ENCODE results near the gene THY1. TPM values are rescaled to one million over a fixed set of nuclear protein-coding genes. Genes with fewer than 3 reads are reported as not detected.

The THY1 gene
- total and polyA plus RNA-seq, 2 of the 8 experiments (the other 6 are each of a cell fraction or from before 2014, with no cell fraction given) = 286 to 2,479 TPM

DNA sequence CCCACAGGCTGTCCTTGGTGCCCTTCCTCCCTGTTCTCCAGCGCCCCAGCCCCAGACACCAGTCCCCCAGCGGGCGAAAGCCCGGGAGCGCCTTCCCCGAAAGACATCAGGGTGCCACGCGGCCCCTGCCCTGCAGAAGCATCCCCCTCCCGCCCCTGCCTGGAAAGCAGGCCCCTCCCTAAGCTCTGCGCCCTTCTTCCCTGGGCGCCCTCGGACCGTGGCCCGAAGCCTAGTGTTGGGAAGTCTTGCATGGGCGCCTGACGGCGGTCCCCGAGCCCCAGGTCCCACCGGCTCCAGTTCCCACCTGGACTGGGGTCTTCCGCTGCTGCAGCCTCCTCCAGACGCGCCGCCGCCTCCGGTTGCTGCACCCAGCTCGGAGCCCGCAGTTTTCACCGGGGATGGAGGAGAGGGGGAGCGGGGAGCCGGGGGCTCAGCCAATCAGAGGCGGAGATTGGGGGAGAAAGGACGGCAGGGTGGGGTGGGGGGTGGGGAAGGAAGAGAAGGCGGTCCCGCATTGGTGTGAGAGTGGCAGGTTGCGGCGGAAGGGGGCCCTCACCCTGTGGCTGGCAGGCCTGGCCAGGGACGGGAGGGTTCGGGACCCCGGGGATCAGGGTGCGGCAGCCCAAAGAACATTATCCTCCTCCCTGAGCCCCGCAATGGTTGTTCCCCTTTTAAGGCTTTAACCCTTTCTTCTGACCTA, at the start of gene THY1 (continued):
- TF ChIP-seq HDAC6 (IDR thresholded peaks at IDR 0.05; ENCODE audit: low read depth, low read length) (no peak), SRF (IDR thresholded peaks at IDR 0.05; ENCODE audit: low read depth, low read length) (no peak), KDM1A (IDR thresholded peaks at IDR 0.05; ENCODE audit: borderline replicate concordance, low read length) (no peak), POLR2A (IDR thresholded peaks at IDR 0.05; ENCODE audit: control extremely low read depth in 1 of 2, low read depth in 2 of 2, low read length in 2 of 2) (peak; percentile 47 to 63; a peak in 2 of 3 replicates), BRCA1 (IDR thresholded peaks at IDR 0.05; ENCODE audit: low read depth, low read length) (no peak), SIRT6 (IDR thresholded peaks at IDR 0.05; ENCODE audit: low read length) (no peak), RBBP5 (IDR thresholded peaks at IDR 0.05; ENCODE audit: borderline replicate concordance, low read depth, low read length) (0 out of 2 replicates have a peak, but pooled peaks have one; percentile 31), POU5F1 (IDR thresholded peaks at IDR 0.05; ENCODE audit: low read depth, low read length) (no peak), SIX5 (IDR thresholded peaks at IDR 0.05; ENCODE audit: low read depth, low read length) (no peak), BACH1 (IDR thresholded peaks at IDR 0.05; ENCODE audit: low read length) (peak; percentile 32; the same call in 1 of the 2 replicates), E2F6 (IDR thresholded peaks at IDR 0.05) (peak; percentile 15; the same call in 1 of the 2 replicates), ASH2L (IDR thresholded peaks at IDR 0.05; ENCODE audit: low read length) (peak; percentile 19), PHF8 (conservative IDR thresholded peaks at IDR 0.05; ENCODE audit: low read depth, low read length) (peak; percentile 65; the same call in 1 of the 2 replicates), GTF2F1 (IDR thresholded peaks at IDR 0.05; ENCODE audit: borderline replicate concordance, low read depth, low read length) (no peak), RAD21 (IDR thresholded peaks at IDR 0.05 in 1 of 2, conservative IDR thresholded peaks at IDR 0.05 in 1 of 2; ENCODE audit: low read depth in 2 of 2, low read length in 2 of 2) (0 out of 4 replicates have a peak, but pooled peaks of 1 of the 2 experiments have one; percentile 0), YY1 (IDR thresholded peaks at IDR 0.05; ENCODE audit: low read depth, low read length) (no peak), NRF1 (IDR thresholded peaks at IDR 0.05; ENCODE audit: low read depth, low read length) (no peak), SAP30 (IDR thresholded peaks at IDR 0.05; ENCODE audit: insufficient read depth, insufficient replicate concordance, low read length) (no peak), EZH2 (IDR thresholded peaks at IDR 0.05; ENCODE audit: low read depth, low read length, severe bottlenecking) (no peak)
